Kidney epithelial cell (primary cell): ENCODE data around the gene BZW2. TPM values are rescaled to one million over a fixed set of nuclear protein-coding genes. Genes with fewer than 3 reads are reported as not detected.

ENCODE experiments used
- DNase-seq: peaks from one replicate; pipeline ENCODE4 v3.0.0-alpha.2; 2010; ENCODE audit warnings: low read depth
- H3K27me3 ChIP-seq: 2 replicates; pipeline ENCODE4 v1.6.0; 2011; ENCODE audit warnings: low read length; ENCODE audit not compliant: control insufficient read depth, insufficient read depth
- H3K36me3 ChIP-seq: 2 replicates; pipeline ENCODE4 v1.5.1; 2011; ENCODE audit warnings: low read length; ENCODE audit not compliant: control insufficient read depth, insufficient read depth
- H3K4me3 ChIP-seq: 2 replicates; pipeline ENCODE4 v1.5.1; 2011; ENCODE audit warnings: low read depth, mild to moderate bottlenecking, control low read depth, low read length
- CTCF ChIP-seq: IDR thresholded peaks from 2 replicates; pipeline ENCODE4 v1.5.1; 2011; ENCODE audit warnings: mild to moderate bottlenecking, moderate library complexity, low read length, control low read depth, inconsistent platforms; ENCODE audit not compliant: insufficient read depth, poor library complexity, severe bottlenecking
- total RNA-seq: library from RNA; depleted of rRNA; stranded (reverse); fragments of >200 nt; gene quantifications from 2 replicates; pipeline ENCODE4 v1.2.3, GENCODE V29; 2015

BZW2 gene
- total RNA-seq, 1 donor from 2014 or later = 62.2 TPM

- Histone ChIP-seq H3K4me3 (no peak overlapping the region), H3K27me3 (no peaks in the 10 kb centered on the region), H3K36me3 (no peaks in the 10 kb centered on the region)
- no peak for TF ChIP-seq CTCF
- no peak for DNase-seq
These were observed 73.7 kb downstream of the BZW2 start for GRCh38 chr7:16719699-16720098.

GRCh38 chr7:16721541-16721940, 75.6 kb downstream of the BZW2 start:
- TF ChIP-seq CTCF = no peak
- H3K4me3 ChIP-seq = no peak overlapping the region
- no peak for DNase-seq
- no peaks in the 10 kb centered on the region for H3K27me3 ChIP-seq
- no peaks in the 10 kb centered on the region for H3K36me3 ChIP-seq

- DNase-seq = no peak
- no peak for TF ChIP-seq CTCF
- H3K4me3 ChIP-seq = no peak overlapping the region
- no peaks in the 10 kb centered on the region for H3K36me3 ChIP-seq
- no peaks in the 10 kb centered on the region for H3K27me3 ChIP-seq
These were observed 78.4 kb downstream of the BZW2 start for GRCh38 chr7:16724344-16724743.

- H3K36me3 ChIP-seq = no peaks in the 10 kb centered on the region
- no peaks in the 10 kb centered on the region for H3K27me3 ChIP-seq
- DNase-seq = no peak
- no peak for TF ChIP-seq CTCF
- H3K4me3 ChIP-seq = no peak overlapping the region
These were observed 80.2 kb downstream of the BZW2 start for GRCh38 chr7:16726189-16726588.

- no peak for DNase-seq
- no peak for TF ChIP-seq CTCF
- H3K4me3 ChIP-seq = no peak overlapping the region
- H3K27me3 ChIP-seq = no peaks in the 10 kb centered on the region
- H3K36me3 ChIP-seq = no peaks in the 10 kb centered on the region
These were observed 81.8 kb downstream of the BZW2 start for GRCh38 chr7:16727736-16728135.

GRCh38 chr7:16728811-16729210, 82.8 kb downstream of the BZW2 start:
- no peak for DNase-seq
- no peak overlapping the region for H3K4me3 ChIP-seq
- no peak for TF ChIP-seq CTCF
- H3K27me3 ChIP-seq = no peaks in the 10 kb centered on the region
- H3K36me3 ChIP-seq = no peaks in the 10 kb centered on the region
